Activated CD8-positive, alpha-beta memory T cell treated with anti-CD3 and anti-CD28 coated beads for 1 hour (primary cell): Measurements from ENCODE around the gene PCDHB2.
"Not testable (repeated sequence)": the region's sequence is repeated elsewhere in the genome, so short reads cannot be mapped to it uniquely, and the experiment has no call there.

Experiments
- DNase-seq, 2 donors: peaks; one replicate each; pipeline ENCODE4 v3.0.0-alpha.2; 2020; ENCODE audit warnings: low read depth in 1 of 2; ENCODE audit errors: extremely low read depth in 1 of 2

The PCDHB2 gene

GRCh38 chr5:141094481-141095262 lies at the start of gene PCDHB2:
PCDHB2 (plus strand) TSS chr5:141094615; CDS start chr5:141094791, 176 bp downstream.
- no peak for DNase-seq

DNA sequence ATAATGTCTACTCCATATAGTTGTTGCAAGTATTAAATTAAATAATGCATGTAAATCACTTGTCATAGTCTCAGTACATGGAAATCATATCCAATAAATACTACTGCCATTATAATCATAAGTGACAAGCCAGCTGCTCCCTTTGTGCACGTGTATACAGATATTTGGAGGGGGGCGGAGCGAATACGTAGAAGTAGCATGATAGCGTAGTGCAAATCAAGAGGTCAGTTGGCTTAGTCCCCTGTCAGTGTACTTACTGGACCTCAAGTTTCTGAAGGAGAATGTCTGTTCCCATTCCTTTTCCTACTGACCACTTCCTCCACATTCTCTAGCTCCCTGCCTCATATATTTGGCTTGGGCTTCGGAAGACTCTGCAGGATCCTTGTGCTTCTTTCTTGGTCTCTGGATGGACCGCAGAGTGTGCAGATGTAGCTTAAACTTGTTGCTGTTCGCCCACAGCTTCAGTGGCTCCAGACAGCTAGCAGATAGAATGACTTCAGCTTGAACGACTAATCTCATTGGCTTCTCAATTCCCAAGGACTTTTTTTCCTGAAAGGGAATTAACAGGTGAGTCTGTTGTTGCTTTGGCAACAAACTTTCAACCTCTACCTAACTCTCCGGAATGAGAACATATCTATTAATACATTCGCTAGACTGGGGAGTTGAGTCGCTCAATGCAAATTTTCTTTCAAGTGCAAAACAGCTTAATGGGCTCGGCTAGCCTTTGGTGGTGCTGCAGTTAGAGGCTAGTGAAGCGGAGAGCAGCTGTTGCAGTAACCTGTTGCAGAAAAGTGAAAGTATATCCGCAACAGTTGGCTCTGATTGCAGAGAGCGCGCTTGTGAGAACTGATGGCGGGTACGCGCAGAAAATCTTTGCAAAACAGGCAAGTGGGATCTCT lies 43.5 kb upstream of the PCDHB2 start, which contains the start of gene PCDHB1:
Gene PCDHB1 (plus strand): TSS at position 753 of the 899 bp plus-strand sequence. CDS start 97 bp downstream, at position 850.
- no peak for DNase-seq

DNA sequence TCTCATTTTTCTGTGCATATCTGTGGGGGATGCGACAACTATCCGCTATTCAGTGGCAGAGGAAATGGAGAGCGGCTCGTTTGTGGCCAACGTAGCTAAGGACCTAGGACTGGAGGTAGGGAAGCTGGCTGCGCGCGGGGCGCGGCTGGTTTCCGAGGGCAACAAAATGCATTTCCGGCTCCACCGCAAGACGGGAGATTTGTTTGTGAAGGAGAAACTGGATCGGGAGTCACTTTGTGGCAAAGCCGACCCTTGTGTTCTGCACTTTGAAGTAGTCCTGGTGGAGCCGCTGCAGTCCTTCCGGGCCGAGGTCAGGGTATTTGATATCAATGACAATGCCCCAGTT lies 42.9 kb upstream of the PCDHB2 start:
- no peak for DNase-seq

DNA sequence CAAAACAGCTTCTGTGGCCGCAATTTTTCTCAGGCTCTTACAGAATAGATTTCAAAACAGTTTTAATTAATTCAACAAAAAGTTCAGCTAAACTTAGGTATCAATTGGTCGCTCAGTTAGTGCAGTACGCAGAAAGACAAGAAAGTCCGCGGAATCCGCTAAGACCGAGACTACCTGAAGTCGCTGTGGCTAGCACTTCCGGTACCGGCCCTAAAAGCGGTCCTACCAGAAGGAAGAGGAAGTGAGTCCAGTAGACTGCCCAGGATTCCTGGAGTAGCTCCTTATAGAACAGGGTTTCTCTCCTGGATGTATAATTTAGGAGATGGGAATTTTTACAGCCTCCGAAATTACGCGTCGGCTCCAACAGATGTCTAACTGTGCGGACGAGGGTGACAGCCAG lies 16.6 kb upstream of the PCDHB2 start:
- DNase-seq: no peak

DNA sequence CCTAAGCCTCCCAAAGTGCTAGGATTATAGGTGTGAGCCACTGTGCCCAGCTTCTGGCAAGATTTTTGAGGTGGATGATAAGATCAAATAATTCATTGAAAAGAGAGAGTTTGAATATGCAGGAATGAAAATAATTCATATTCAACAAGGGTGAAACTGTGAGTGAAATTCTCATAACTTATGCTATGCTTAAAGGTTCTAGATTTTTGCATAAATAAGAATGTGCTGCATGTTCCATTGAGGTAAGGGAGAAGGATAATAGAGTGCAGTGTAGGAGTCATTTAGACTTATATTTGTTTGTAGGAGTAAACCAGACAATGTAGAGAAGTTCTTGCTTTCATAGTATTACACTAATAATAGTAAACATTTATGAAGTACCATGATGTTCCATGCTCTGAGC lies 12.2 kb upstream of the PCDHB2 start:
- no peak for DNase-seq

DNA sequence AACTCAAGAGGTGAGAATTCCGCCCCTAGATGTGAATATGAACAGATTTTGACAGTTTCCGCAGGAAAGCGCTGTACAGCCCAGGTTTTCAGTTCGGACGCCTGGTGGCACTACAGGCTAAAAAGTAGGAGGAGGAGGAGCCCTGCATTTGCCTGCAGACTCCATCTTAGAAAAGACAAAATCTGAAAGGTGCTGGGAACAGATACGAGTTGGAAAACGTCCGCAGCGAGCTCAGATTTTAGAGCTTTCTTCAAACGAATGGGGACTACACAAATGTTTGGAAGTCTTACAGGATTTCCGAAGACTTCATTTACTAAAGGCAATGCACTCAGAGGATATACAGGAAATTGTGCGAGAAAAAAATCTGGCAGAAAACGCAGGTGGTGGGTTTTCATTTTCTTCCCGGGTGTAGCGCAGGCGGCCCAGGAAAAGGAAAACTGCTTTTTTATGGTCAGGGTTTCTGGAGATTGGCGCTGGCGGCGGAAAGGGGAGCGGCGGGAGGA lies 9.9 kb upstream of the PCDHB2 start:
- DNase-seq: no peak

DNA sequence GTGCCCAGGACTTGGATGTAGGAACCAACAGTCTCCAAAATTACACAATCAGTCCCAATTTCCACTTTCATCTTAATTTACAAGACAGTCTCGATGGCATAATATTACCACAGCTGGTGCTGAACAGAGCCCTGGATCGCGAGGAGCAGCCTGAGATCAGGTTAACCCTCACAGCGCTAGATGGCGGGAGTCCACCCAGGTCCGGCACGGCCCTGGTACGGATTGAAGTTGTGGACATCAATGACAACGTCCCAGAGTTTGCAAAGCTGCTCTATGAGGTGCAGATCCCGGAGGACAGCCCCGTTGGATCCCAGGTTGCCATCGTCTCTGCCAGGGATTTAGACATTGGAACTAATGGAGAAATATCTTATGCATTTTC lies 837 bp downstream of the PCDHB2 start:
- DNase-seq: no peak

- not testable (repeated sequence) for DNase-seq
Observed at GRCh38 chr5:141096181-141096580, 1.8 kb downstream of the PCDHB2 start.

DNA sequence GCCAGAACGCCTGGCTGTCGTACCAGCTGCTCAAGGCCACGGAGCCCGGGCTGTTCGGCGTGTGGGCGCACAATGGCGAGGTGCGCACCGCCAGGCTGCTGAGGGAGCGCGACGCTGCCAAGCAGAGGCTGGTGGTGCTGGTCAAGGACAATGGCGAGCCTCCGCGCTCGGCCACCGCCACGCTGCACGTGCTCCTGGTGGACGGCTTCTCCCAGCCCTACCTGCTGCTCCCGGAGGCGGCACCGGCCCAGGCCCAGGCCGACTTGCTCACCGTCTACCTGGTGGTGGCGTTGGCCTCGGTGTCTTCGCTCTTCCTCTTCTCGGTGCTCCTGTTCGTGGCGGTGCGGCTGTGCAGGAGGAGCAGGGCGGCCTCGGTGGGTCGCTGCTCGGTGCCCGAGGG lies 2.2 kb downstream of the PCDHB2 start:
- not testable (repeated sequence) for DNase-seq

- DNase-seq: no peak
Observed at GRCh38 chr5:141100243-141100805, 5.9 kb downstream of the PCDHB2 start, which contains the start of gene PCDHB3. PCDHB3 (plus strand) TSS chr5:141100473; CDS start chr5:141100650, 177 bp downstream.

DNA sequence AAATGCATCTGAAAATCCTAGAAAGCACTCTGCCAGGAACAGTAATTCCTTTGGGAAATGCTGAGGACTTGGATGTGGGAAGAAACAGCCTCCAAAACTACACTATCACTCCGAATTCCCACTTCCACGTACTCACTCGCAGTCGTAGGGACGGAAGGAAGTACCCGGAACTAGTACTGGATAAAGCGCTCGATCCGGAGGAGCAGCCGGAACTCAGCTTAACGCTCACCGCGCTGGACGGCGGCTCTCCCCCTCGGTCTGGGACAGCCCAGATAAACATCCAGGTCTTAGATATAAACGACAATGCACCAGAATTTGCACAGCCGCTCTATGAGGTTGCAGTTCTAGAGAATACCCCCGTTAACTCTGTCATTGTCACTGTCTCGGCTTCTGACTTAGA lies 6.6 kb downstream of the PCDHB2 start:
- DNase-seq: no peak

- DNase-seq: not testable (repeated sequence)
Observed at GRCh38 chr5:141102070-141102469, 7.7 kb downstream of the PCDHB2 start.

DNA sequence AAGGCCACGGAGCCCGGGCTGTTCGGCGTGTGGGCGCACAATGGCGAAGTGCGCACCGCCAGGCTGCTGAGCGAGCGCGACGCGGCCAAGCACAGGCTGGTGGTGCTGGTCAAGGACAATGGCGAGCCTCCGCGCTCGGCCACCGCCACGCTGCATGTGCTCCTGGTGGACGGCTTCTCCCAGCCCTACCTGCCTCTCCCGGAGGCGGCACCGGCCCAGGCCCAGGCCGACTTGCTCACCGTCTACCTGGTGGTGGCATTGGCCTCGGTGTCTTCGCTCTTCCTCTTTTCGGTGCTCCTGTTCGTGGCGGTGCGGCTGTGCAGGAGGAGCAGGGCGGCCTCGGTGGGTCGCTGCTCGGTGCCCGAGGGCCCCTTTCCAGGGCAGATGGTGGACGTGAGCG lies 8.1 kb downstream of the PCDHB2 start:
- DNase-seq: not testable (repeated sequence)

DNA sequence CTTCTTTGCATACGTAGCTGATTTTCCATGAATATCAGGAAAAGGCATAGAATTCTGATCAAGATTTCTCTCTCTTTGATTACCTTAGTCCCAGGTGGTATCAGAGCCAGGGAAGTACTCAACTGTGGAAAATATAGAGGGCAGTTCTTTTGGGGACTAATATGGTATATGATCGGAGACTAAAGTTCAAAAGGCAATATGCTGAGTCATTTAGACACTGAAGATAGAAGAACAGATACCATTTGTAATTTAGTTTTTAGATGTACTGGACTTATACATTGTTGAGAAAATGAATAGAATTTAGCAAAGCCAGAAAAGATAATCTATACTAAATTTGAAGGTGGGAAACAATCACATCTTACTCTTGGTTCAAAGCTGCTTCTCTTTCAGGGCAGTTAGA lies 10.9 kb downstream of the PCDHB2 start:
- DNase-seq: no peak

DNA sequence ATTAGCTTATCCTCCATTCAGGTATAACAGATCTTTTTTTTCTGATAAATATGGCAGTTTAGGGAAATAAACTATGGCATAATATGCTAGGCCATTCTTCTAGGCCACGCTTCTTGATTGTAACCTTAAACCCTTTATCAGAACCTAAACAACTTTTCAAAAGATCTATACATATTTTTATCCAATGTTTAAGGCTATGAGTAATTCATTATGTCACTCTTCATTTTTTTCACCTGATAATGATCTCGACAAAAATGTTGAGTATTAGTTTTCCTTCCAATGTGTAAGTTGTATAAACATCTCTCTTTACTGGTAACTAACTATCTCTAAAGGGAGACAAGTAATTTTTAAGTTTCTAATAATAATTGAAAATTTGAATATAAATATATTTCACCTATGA lies 24.8 kb downstream of the PCDHB2 start:
- no peak for DNase-seq

GRCh38 chr5:141121563-141121962 lies 27.1 kb downstream of the PCDHB2 start, which contains the start of gene PCDHB4:
PCDHB4 (plus strand) TSS chr5:141121818; CDS start chr5:141121999, 181 bp downstream.
- no peak for DNase-seq

DNA sequence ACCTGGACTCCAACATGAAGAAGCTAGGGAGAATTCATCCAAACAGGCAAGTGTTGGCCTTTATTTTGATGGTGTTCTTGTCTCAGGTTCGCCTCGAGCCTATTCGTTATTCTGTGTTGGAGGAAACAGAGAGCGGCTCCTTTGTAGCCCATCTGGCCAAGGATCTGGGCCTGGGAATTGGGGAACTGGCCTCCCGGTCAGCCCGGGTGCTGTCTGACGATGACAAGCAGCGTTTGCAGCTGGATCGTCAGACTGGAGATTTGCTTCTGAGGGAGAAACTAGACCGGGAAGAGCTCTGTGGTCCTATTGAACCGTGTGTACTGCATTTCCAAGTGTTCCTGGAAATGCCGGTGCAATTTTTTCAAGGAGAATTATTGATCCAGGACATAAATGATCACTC lies 27.6 kb downstream of the PCDHB2 start:
- DNase-seq: no peak

DNA sequence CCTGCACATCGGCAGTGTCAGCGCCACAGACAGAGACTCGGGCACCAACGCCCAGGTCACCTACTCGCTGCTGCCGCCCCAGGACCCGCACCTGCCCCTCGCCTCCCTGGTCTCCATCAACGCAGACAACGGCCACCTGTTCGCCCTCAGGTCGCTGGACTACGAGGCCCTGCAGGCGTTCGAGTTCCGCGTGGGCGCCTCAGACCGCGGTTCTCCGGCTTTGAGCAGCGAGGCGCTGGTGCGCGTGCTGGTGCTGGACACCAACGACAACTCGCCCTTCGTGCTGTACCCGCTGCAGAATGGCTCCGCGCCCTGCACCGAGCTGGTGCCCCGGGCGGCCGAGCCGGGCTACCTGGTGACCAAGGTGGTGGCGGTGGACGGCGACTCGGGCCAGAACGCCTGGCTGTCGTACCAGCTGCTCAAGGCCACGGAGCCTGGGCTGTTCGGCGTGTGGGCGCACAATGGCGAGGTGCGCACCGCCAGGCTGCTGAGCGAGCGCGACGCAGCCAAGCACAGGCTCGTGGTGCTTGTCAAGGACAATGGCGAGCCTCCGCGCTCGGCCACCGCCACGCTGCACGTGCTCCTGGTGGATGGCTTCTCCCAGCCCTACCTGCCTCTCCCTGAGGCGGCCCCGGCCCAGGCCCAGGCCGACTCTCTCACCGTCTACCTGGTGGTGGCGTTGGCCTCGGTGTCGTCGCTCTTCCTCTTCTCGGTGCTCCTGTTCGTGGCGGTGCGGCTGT lies 29.2 kb downstream of the PCDHB2 start:
- not testable (repeated sequence) for DNase-seq

- no peak for DNase-seq
Observed at GRCh38 chr5:141127305-141127704, 32.9 kb downstream of the PCDHB2 start.

DNA sequence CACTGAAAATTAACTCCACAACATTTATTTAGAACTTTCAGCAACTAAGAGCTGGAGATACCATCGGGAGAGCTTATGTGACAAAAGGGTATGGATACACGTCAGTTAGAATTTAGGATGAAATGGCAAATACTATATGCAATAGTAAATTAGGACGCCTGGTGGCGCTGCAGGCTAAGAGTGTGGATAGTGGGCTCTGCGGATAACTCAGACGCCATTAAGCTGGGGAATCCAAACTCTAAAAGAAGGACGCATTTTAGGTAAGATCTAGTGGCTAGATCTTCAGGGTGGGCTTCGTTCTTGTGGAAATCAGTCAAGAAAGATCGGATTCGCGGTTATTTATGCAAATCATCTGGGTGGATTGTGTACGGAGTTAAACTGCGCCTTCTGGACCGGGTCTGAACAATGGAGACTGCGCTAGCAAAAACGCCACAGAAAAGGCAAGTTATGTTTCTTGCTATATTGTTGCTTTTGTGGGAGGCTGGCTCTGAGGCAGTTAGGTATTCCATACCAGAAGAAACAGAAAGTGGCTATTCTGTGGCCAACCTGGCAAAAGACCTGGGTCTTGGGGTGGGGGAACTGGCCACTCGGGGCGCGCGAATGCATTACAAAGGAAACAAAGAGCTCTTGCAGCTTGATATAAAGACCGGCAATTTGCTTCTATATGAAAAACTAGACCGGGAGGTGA lies 40.8 kb downstream of the PCDHB2 start, which contains the start of gene PCDHB5:
Gene PCDHB5 (plus strand): TSS at position 177 of the 688 bp plus-strand sequence. CDS start 229 bp downstream, at position 406.
- no peak for DNase-seq
